T-helper 22 cell (primary cell): ENCODE measurements around the gene DGKI.

Experiments
- DNase-seq: peaks from one replicate; pipeline ENCODE4 v3.0.0-alpha.2; 2020; ENCODE audit warnings: low read depth

The DGKI gene

DNA sequence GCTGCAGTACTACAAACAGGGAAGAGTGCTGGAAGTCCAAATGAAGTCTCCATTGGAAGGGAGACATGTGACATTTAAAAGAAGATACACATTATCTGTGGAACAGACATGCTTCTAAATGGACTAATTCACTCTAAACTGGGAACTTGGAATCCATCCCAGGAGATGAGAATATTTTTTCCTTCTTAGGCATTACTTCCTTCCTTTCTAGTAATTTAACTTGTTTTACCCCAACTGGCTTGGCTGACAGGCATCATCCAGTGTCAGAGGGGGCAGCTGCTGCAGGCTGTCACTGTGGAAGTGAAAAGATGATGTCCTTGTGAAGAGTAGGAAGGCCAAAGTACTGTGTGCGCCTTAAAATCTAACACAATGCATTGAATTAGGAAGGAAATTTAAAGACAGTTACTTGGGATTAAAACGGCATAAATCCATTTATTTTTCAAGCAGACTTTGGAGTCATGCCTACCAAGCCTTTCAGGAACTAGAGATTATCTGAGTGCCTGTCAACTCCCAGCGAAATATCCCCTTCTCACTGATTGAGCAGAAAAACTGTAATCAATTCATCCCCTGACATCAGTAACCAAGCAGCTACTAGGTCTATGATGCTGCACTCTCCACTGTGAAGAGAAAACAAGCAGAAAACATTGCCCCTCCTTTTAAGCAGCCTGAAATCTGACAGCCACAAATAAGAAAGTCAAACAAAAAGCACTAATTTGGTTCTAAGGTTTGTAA lies 161.2 kb downstream of the DGKI start:
- no peak for DNase-seq

DNA sequence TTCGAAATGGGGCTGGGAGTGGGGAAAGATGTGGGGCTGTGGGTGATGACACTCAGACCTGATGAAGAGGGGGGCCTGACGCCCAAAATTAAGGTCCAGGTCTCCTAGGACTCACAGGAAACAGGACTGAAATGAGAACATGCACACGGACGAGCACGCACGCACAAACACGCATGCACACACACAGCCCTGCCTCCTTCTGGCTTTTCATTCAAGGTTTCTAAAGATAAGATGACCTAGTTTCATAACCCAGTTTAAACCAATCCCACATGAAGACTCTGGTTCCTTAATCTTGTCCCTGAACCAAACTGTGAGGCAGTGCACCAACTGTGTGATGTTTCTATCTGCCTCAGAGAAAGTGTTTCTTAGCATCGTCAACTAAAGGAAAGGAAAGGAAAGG lies 162.0 kb downstream of the DGKI start:
- DNase-seq, result no peak

DNA sequence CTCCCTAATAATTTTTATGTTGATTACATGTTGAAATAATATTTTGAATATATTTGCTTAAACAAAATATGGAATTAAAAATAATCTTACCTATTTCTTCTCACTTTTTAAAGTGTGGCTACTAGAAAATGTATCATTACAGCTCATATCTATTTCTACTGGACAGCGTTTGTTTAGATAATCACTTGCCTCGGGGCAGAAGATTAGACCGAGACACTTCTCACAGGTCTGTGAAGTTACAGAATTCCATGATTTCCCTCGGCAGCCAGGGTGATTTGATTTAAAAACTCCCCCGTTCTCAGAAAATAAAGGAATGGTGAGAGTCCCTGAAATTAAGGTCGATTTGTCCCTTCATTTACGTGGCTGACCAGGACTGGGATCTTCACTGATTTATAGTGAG lies 162.5 kb downstream of the DGKI start:
- no peak for DNase-seq

DNA sequence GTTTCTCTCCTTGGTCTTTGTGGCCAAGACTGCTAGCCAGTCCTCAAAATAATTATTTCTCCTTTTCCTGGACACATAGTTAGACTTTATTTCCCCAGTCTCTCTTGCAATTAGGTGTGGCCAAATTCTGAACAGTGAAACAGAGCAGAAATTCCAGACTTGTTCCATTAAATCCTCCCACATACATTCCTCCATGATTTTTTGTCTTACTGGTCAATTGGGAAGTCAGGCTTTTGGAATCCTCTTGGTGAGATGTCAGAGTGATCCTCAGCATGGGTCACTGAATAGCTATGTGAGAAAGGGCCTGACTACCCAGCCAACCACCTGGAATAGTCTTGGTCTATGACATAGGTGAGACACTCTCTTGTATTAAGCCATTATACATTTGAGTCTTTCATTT lies 164.2 kb downstream of the DGKI start:
- no peak for DNase-seq

DNA sequence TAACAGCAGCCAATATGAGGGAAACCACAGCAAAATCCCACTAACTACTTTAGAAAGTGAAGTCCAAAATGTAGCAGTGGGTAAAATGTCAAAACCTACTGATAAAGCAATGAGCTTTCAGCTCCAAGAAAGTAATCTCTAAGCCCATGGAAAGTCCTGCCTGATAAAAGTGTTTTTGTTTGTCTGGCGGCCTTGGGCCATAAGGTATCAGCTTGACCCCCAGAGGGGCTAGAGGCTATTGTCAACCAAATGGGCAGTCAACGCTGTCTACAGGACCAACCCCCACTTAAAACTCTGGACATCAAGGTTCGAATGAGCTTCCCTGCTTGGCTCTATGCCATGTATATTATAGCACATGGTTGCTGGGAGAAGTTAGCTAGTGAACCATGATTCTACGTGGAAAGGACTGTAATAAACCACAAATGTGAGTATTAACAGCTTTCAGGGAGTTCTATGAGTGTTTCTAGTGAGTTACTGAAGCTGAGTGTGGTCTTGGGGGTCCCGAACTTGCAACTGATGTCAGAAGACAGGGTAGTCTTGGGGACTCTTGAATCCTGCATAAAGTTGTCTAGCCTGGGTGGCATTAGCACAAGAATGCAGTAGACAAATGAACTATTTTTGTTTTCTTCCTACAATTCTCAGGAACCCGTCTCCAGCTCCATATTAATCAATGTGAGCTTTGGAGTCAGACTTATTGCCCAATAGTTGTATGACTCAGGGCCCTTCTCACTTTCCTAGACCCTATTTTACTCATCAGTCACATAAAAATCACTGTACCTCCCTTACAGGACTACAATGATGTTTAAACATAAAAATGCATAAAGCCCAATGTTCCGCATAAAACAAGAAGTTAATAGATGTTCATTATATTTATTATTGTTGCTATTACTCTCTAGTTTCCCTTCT lies 164.9 kb downstream of the DGKI start:
- no peak for DNase-seq

DNA sequence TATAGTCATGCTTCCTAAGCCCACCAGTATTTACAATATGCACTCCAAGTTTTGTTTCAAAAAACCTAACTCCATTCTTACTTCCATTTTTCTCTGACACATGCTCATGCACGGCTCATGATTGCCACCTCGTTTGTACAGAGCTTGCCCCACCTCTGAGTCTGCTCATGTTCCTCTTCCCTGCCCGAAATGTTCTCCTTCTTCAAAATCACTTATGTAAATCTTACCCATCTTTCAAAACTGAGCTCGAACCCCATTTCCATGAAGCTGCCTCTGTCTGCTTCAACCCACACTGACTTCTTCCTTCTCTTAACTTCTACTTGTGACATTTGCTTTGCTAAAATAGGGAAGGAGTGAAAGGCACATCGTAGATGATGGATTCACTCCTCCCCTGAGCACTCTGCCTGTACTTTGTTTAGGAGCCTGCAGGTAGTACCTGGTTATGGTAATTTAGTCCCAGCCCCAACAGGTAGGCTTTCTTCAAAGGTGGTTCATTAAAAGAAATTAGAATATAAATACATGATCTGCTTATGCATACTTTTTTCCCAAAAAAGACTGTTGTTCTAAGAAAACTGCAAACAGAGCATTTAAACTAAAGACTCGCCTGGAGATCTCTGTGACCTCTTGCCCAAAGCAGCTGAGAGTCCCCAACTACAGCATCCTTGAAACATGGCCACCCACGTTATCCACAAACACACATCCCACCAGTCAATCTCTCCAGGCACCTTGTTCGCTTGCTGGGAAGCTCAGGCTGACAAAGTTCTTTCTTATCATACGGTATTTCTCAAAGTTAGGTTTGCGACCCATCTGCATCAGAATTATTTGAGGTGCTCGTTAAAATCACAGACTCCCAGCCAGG lies 172.0 kb downstream of the DGKI start:
- DNase-seq, result no peak

DNA sequence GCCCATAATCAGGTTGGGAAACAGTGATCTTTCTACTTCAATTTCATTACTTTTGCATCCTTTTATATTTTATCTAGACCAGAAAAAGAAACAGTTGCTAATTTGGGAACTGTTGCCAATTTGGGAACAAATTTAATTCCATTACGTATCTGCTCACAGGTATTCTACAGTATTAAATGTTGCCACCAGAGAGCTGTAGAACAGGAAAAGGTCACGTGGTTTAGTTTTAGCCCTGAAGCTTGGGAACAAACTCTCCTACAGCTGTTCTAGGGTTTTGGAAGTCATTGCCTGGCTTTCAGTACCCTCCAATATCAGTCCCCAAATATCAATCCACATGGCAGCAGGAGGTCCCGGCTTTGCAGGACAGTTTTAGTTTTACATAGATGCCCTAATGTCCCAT lies 172.7 kb downstream of the DGKI start:
- DNase-seq, result no peak

DNA sequence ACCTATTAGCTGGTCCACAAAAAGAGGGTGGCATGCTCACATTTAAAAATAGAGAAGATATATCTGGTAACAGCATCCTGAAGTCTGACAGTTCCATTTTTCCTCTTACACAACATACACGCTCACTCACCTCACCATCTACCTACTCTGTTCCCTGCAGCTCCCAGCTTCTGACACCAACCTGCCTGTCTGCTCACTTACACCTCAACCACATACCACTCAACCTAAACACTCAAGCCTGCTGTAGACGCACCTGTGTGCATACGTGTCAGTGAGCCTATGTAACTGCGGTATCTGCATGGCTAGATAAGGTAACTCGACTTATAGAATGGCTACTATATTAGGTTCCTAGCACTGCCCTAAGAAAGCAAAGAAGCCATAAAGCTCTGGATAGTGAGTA lies 174.9 kb downstream of the DGKI start:
- no peak for DNase-seq

DNA sequence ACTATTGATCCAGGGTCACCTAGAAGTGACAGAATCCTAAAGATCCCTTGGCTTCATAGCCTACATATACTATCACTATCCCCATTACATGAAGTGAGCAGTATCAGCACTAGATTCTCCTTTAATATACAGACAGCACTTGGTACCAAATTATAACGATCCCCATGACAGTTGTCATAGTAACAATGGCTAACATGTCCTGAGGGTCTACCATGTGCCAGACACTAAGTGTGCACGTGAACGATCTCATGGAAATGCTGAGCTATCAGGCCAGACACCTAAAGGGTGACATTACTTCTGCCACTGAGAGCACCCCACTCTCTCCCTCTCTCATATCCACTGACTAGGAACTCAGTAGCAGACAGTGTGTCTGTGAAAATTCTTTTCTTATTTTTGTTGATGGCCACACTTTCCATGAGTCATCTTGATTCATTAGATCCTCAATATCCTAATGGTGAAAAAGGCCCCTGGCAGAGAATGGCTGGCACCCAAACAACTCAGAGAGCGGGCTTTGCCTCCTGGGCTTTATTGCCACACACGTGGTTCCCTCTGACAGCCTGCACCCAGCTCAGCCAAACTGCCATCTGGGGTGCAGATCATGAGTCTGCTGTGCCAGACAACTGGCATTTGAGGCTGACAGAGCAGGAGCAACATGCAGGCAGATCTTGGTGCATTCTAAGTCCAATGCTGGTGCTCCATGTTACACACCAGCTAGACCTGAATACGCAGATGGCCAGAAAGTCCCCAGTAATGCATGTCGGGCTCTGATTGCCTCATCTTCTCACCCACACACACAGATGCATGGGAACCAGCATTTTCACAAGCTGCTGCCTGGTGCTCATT lies 176.3 kb downstream of the DGKI start:
- no peak for DNase-seq

DNA sequence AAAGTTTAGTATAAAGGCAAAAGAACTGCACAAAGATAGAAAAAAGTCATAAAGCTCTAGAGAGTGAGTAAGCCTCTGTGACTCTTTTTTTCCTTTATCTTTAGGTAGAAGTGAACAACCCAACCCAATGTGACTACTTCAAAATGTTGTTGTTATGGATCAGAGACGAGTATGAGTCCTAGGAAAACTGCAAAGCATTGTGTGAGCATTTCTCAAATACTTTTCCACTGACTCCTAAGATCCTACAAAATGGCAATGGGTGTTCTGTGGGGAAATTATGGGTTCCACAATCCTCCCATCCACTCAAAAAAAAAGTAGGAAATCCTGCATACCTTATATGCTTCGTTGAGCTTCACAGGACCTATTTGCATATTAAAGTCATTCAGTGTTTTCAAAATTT lies 177.1 kb downstream of the DGKI start:
- no peak for DNase-seq

DNA sequence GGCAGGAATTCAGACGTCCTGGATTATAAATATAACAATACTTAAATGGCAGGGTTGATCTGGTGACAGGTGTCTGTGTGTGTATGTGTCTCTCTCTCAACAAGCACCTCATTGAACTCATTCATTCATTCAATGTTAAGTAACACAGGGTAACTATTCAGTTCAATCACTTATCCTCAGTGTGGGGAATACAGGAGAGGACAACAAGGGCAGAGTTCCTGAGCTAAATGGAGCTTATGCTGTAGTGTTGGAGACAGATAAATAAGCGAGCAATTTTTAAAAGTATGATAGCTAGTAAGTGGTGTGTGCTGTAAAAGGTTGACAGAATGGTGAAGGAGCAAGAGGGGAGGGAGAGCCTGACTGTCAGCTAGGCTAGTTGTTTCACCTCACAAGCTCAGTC lies 178.4 kb downstream of the DGKI start:
- DNase-seq, result no peak

DNA sequence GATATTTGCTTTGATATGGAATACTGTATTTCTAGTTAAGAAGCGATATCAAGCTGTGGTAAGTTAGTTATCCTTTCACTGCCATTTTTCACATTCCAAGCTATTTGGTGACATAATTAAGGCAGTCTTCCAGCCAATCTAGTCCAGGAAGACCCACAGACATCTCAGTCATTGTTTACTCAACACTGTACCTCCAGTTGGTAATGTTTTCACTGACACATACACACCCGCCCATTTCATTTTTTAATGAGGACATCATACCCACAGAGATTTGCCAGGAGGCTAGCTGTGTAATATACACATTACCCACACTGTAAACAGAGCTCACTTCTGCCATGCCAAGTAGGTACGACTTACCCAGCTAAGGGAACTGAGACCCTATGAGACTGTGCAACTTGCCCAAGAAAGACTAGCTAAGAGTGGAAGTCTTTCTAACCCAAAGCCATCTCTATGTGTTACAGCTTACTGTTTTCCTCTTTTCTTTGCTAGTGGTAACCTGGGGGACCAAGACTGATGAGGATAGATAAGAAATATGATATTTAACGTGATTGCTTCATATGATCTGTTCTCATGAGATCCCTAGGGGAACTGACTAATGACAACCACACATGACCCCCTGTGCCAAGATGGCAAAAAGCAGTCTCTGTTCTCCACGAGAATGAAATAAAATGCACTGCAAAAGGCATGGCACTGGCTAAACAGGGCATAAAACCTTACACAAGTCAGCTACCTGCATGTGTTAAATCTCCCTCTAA lies 179.0 kb downstream of the DGKI start:
- DNase-seq, result no peak

DNA sequence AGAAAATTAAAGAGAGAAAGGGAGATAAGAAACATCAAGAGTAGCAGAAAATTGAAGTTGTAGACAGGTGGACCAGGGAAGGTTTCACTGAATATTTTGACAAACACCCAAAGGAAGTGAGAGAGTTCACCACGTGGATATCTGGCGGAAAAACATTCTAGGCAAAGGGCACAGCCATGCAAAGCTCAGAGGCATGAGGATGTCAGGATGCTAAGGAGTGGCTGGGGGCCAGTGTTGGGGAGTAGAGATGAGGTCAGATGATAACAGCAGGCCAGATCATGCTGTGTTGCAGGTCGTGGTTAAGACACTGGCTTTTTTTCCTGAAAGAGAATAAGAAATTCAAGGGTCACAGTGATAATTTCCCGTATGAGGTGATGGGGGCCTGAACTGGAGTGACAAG lies 181.9 kb downstream of the DGKI start:
- DNase-seq, result no peak

DNA sequence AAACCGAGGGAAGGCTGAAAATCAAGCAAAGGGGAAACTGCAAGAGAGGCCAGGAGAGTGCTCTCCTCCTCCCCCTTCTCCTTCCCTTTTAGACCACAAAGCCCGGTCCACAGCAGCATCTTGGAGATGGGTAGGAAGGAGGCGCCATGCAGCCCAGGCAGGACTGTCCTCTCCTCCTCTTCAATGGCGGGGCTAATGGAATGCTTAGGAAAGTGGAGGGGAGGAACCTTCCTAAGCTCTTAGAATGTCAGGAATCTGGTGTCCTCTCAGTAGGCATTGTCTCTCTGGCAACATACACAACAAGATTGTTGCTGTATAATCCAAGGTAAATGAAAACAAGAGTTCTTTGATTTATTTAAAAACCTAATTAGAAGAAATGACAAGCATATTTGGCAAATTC lies 185.1 kb downstream of the DGKI start:
- DNase-seq, result no peak

DNA sequence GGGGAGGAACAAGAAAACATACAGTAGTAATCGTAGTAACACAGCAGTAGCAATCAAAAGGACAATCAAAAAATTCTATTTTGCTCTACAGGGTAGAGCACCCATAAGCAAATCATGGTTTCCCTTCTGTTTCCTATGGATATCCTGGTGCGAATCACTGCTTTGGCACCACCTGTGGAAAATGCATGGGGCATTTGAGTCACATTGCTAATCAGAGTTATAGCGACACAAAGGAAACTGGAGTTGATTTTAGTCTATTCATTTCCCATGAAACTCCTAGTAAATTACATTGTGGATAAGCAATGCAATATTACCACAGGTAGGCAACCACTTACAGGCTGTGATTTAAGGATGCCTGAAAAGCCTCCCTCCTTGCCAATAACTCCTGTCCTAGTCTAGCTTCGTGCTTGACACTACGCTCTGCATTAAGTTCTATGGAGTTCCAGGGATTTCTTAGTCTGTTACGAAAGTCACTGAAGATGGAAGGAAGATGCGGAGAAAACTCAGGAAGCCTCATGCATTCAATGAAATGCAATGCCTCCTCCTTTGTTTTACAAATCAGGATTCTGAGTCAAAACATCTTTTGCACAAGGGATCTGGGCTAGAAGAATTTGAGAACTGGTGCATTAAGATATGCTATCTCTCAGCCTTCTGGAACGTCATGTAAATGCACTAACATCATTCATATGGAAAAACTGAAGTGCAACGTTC lies 188.4 kb downstream of the DGKI start:
- no peak for DNase-seq

DNA sequence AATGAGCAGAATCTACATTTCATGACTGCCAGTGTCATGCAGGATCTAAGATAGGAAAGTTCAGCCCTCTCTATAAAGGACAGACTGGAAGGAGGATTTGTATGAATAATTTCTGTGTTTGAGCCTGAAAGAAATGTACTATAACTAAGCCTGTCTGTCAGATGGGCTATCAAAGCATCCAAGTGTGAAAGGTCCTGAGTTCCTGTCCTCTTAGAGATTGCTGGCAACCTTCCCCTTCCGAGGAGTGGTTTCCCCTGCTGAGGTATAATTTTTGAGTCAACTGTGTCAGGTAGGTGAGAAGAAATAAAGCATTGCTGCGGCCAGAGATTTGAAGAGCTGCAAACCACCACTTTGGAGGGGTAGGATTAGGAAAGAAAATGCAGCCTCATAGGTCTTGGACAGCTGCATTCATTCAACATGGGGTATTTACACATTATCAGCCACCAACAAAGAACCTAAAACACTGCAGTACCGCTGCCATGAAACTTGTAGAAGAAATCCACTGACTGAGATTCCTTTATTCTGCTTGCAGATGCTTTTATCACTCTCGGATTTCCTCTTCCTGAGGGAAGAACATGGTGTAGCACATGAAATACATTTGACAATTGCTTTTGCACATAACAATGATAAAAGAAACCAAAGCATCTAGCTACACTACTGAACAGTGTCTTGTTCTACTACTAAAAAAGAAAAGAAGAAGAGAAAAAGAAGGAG lies 189.1 kb downstream of the DGKI start:
- DNase-seq, result no peak

DNA sequence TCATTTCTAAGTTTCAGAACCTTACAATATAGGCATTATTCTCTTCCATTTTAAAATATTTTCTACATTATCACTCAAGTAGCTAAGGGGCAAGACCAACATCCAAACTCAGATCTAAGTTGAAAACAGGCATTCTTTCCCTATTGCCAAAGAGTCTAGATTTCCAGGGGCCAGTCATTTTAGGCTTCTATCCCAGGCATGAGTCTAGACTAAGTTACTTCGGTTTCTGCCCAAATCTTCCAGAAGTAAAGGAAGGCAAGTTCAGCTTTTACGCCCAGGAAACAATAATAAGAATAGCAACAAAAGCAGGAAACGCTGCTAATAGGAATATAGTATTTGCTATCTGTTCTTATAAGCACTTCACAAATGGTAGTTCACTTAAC lies 189.9 kb downstream of the DGKI start:
- no peak for DNase-seq

DNA sequence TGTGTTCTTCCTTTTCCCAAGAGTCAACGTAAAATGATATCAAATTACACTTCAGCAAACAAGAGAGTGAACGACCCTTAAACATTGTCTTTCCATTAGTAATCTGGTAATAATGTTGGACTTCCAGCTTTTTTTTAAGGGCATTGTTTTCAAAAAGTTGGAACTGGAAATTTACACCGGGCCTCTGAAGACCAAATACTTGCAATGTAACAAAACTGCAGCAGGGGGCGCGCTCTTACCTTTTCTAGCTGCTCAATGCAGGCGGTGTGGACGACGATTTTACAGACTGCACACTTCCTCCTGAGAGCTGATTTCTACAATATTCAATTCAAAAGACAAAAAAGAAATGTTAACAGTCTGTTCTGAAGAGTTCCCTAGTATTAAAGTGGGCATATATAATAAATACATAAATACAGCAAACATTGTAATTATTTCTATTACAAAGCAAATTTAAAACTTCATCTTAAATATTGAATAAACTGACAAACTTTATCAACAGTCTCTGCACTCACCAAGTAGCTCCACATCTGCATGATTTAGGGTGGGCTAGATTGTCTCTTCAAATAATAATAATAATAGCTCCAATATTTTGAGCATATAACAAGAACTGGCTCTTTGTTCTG lies 190.4 kb downstream of the DGKI start:
- DNase-seq, result no peak

DNA sequence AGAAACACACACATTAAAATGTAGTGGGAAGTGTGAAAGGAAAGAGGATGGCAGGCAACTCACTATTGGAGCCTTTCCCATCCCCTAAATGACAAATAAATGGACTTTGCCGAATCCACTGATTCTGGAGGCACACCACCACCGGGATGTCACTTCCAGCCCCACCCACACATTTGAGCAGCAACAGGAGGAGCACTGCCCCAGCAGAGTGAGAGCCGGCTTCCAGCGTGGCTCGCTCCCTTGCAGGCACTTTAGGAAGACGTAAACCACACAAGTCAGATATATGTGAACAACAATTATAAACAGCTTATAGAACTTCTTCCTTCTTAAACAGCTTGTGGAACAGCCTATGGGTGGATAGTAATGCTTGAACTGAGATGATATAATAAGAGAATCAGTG lies 191.0 kb downstream of the DGKI start:
- no peak for DNase-seq
